RKO (cell line): ENCODE data around the gene SRGAP1.
"Not testable (repeated sequence)": the region's sequence is repeated elsewhere in the genome, so short reads cannot be mapped to it uniquely, and the experiment has no call there.

Experiments
- DNase-seq: peaks from one replicate; pipeline ENCODE4 v3.0.0-alpha.2; 2016; ENCODE audit warnings: low spot score

Gene SRGAP1

GRCh38 chr12:63838411-63838810 lies 6.1 kb upstream of the SRGAP1 start:
- no peak for DNase-seq

- no peak for DNase-seq
These were observed 3.5 kb upstream of the SRGAP1 start for GRCh38 chr12:63841011-63841410.

GRCh38 chr12:63841571-63841970 lies 2.9 kb upstream of the SRGAP1 start:
- DNase-seq: no peak

- DNase-seq: not testable (repeated sequence)
These were observed 1.8 kb upstream of the SRGAP1 start for GRCh38 chr12:63842750-63843149.

- DNase-seq: no peak
These were observed 1.2 kb upstream of the SRGAP1 start for GRCh38 chr12:63843254-63843720.

GRCh38 chr12:63843721-63844390 lies 644 bp upstream of the SRGAP1 start:
- peak; percentile 92 for DNase-seq

GRCh38 chr12:63845726-63846125 lies 1.2 kb downstream of the SRGAP1 start:
- DNase-seq: peak; percentile 40

GRCh38 chr12:63846238-63846967 lies 1.9 kb downstream of the SRGAP1 start:
- DNase-seq: no peak

- DNase-seq: no peak
These were observed 4.0 kb downstream of the SRGAP1 start for GRCh38 chr12:63848450-63848849.

- no peak for DNase-seq
These were observed 4.7 kb downstream of the SRGAP1 start for GRCh38 chr12:63849106-63849620.

- no peak for DNase-seq
These were observed 5.1 kb downstream of the SRGAP1 start for GRCh38 chr12:63849641-63850040.

GRCh38 chr12:63853978-63854377 lies 9.5 kb downstream of the SRGAP1 start:
- no peak for DNase-seq

- DNase-seq: no peak
These were observed 10.8 kb downstream of the SRGAP1 start for GRCh38 chr12:63855299-63855698.

- DNase-seq: no peak
These were observed 13.5 kb downstream of the SRGAP1 start for GRCh38 chr12:63857771-63858670.

- DNase-seq: not testable (repeated sequence)
These were observed 15.4 kb downstream of the SRGAP1 start for GRCh38 chr12:63859880-63860279.

GRCh38 chr12:63862187-63862968 lies 17.9 kb downstream of the SRGAP1 start:
- DNase-seq: no peak

GRCh38 chr12:63862969-63863230 lies 18.4 kb downstream of the SRGAP1 start:
- DNase-seq: no peak

- DNase-seq: no peak
These were observed 19.4 kb downstream of the SRGAP1 start for GRCh38 chr12:63863658-63864453.

GRCh38 chr12:63864454-63864706 lies 19.9 kb downstream of the SRGAP1 start:
- no peak for DNase-seq

GRCh38 chr12:63865448-63865847 lies 20.9 kb downstream of the SRGAP1 start:
- DNase-seq: no peak

GRCh38 chr12:63867053-63867452 lies 22.6 kb downstream of the SRGAP1 start:
- no peak for DNase-seq
